Stimulated activated CD4-positive, alpha-beta T cell treated with anti-CD3 and anti-CD28 coated beads, Interleukin-1b, Interleukin-23, amount 100 ng/mL, for 4 hours (primary cell): ENCODE results near the gene LIMCH1.
"Not testable (repeated sequence)": the region's sequence is repeated elsewhere in the genome, so short reads cannot be mapped to it uniquely, and the experiment has no call there.

ENCODE experiments used
- DNase-seq, 2 donors: peaks; one replicate each; pipeline ENCODE4 v3.0.0-alpha.2; 2020; ENCODE audit warnings: low read depth in 2 of 2

Gene LIMCH1

GRCh38 chr4:41611124-41611838 is 73.3 kb downstream of the LIMCH1 start:
- DNase-seq: no peak

GRCh38 chr4:41611881-41612871 is 74.2 kb downstream of the LIMCH1 start:
- no peak for DNase-seq

GRCh38 chr4:41613386-41613785 is 75.4 kb downstream of the LIMCH1 start:
- DNase-seq: no peak

- DNase-seq: no peak
These were observed 75.9 kb downstream of the LIMCH1 start for GRCh38 chr4:41613821-41614220.

GRCh38 chr4:41614519-41614918 is 76.6 kb downstream of the LIMCH1 start:
- DNase-seq: no peak

- no peak for DNase-seq
These were observed 81.2 kb downstream of the LIMCH1 start for GRCh38 chr4:41619161-41619560.

- DNase-seq: no peak
These were observed 82.8 kb downstream of the LIMCH1 start for GRCh38 chr4:41620594-41621256.

GRCh38 chr4:41622787-41623186 is 84.8 kb downstream of the LIMCH1 start:
- DNase-seq: no peak

GRCh38 chr4:41624765-41625164 is 86.8 kb downstream of the LIMCH1 start:
- no peak for DNase-seq

GRCh38 chr4:41625531-41625930 is 87.6 kb downstream of the LIMCH1 start:
- no peak for DNase-seq

GRCh38 chr4:41628936-41629335 is 91.0 kb downstream of the LIMCH1 start:
- DNase-seq: no peak

- no peak for DNase-seq
These were observed 93.6 kb downstream of the LIMCH1 start for GRCh38 chr4:41631523-41631922.

GRCh38 chr4:41632481-41633073 is 94.6 kb downstream of the LIMCH1 start:
- no peak for DNase-seq

- DNase-seq: no peak
These were observed 95.4 kb downstream of the LIMCH1 start for GRCh38 chr4:41633321-41633720.

GRCh38 chr4:41635441-41635840 is 97.5 kb downstream of the LIMCH1 start:
- no peak for DNase-seq

- no peak for DNase-seq
These were observed 100.2 kb downstream of the LIMCH1 start for GRCh38 chr4:41638203-41638602.

GRCh38 chr4:41638866-41639265 is 100.9 kb downstream of the LIMCH1 start:
- no peak for DNase-seq

- no peak for DNase-seq
These were observed 101.3 kb downstream of the LIMCH1 start for GRCh38 chr4:41639291-41639690.

GRCh38 chr4:41640906-41641305 is 102.9 kb downstream of the LIMCH1 start:
- no peak for DNase-seq

- DNase-seq: not testable (repeated sequence)
These were observed 104.8 kb downstream of the LIMCH1 start for GRCh38 chr4:41642746-41643145.

GRCh38 chr4:41643331-41643730 is 105.4 kb downstream of the LIMCH1 start:
- no peak for DNase-seq
